A549 (cell line): ENCODE results near the gene POP4.

ENCODE experiments used
- EP300 ChIP-seq, 2 experiments: fragments of >200 bp; sonication (Bioruptor Twin); formaldehyde crosslinking; IDR thresholded peaks; 2 replicates in 1 of 2; 3 replicates in 1 of 2; pipeline ENCODE4 v1.6.1; 2016 to 2017
- GATA3 ChIP-seq: IDR thresholded peaks from 2 replicates; pipeline ENCODE4 v1.6.1; 2012; ENCODE audit warnings: borderline replicate concordance
- HDAC2 ChIP-seq: fragments of 200-600 bp; sonication (generic); IDR thresholded peaks from 2 replicates; pipeline ENCODE4 v1.6.1; 2016
- JUNB ChIP-seq: fragments of >200 bp; sonication (Bioruptor Twin); formaldehyde crosslinking; IDR thresholded peaks from 2 replicates; pipeline ENCODE4 v1.6.1; 2016
- MAX ChIP-seq: IDR thresholded peaks from 2 replicates; pipeline ENCODE4 v1.6.1; 2012
- RAD21 ChIP-seq, 2 experiments: fragments of >200 bp in 1 of 2; sonication (Bioruptor Twin) in 1 of 2; formaldehyde crosslinking in 1 of 2; IDR thresholded peaks in 1 of 2; conservative IDR thresholded peaks in 1 of 2; 2 replicates in 1 of 2; 3 replicates in 1 of 2; pipeline ENCODE4 v1.6.1; 2012 to 2018; ENCODE audit warnings: inconsistent platforms in 1 of 2
- TF ChIP-seq, protein P1 (sequence below): fragments of >200 bp; sonication (Bioruptor Twin); formaldehyde crosslinking; IDR thresholded peaks from 3 replicates; pipeline ENCODE4 v1.6.1; 2016
- TF ChIP-seq, protein P2 (sequence below): fragments of >200 bp; sonication (Bioruptor Twin); formaldehyde crosslinking; IDR thresholded peaks from 3 replicates; pipeline ENCODE4 v1.5.1; 2016

DNA sequence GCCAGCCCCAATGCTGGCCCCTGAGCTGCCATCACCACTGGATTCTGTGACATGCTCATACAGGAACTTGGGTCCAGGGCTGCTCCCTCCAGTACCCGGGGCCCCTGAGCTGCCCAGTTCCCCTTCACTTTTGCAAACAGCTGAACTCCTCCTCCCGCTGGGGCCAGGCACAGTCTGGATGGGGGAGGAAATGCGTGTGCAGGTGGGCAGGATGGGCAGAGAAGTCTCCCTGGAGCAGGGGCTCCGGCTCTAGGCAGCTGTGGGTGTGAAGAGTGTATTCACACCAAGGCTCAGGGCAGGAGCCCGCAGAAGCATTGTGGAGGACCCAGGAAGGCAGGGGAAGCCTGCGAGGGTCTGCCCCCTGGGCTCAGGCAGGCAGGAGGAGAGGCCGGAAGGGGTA, 12.4 kb downstream of the POP4 start:
- TF ChIP-seq MAX (no peak), GATA3 (no peak), RAD21 (conservative IDR thresholded peaks at IDR 0.05 in 1 of 2, IDR thresholded peaks at IDR 0.05 in 1 of 2) (no peak), EP300 (IDR thresholded peaks at IDR 0.05) (no peak), JUNB (no peak), HDAC2 (no peak)
- TF ChIP-seq, protein P1, sequence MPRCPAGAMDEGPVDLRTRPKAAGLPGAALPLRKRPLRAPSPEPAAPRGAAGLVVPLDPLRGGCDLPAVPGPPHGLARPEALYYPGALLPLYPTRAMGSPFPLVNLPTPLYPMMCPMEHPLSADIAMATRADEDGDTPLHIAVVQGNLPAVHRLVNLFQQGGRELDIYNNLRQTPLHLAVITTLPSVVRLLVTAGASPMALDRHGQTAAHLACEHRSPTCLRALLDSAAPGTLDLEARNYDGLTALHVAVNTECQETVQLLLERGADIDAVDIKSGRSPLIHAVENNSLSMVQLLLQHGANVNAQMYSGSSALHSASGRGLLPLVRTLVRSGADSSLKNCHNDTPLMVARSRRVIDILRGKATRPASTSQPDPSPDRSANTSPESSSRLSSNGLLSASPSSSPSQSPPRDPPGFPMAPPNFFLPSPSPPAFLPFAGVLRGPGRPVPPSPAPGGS: no peak
- TF ChIP-seq, protein P2, sequence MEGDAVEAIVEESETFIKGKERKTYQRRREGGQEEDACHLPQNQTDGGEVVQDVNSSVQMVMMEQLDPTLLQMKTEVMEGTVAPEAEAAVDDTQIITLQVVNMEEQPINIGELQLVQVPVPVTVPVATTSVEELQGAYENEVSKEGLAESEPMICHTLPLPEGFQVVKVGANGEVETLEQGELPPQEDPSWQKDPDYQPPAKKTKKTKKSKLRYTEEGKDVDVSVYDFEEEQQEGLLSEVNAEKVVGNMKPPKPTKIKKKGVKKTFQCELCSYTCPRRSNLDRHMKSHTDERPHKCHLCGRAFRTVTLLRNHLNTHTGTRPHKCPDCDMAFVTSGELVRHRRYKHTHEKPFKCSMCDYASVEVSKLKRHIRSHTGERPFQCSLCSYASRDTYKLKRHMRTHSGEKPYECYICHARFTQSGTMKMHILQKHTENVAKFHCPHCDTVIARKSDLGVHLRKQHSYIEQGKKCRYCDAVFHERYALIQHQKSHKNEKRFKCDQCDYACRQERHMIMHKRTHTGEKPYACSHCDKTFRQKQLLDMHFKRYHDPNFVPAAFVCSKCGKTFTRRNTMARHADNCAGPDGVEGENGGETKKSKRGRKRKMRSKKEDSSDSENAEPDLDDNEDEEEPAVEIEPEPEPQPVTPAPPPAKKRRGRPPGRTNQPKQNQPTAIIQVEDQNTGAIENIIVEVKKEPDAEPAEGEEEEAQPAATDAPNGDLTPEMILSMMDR: no peak
